ENCODE measurements around the gene PDE1A.

PDE1A gene

GRCh38 chr2:182248362-182248761 is 178.5 kb downstream of the PDE1A start:
- TF ChIP-seq CTCF (IDR thresholded peaks at IDR 0.05; ENCODE audit: control insufficient read depth, extremely low read depth, insufficient read depth), result no peak
- DNase-seq (ENCODE audit: low read depth), result no peak
- no peak overlapping the region for H3K4me3 ChIP-seq (ENCODE audit: low read depth, low read length)

GRCh38 chr2:182247831-182248230 is 179.0 kb downstream of the PDE1A start:
- no peak for DNase-seq (ENCODE audit: low read depth)
- TF ChIP-seq CTCF (IDR thresholded peaks at IDR 0.05; ENCODE audit: control insufficient read depth, extremely low read depth, insufficient read depth), result no peak
- H3K4me3 ChIP-seq (ENCODE audit: low read depth, low read length), result no peak overlapping the region

- no peak for TF ChIP-seq CTCF (IDR thresholded peaks at IDR 0.05; ENCODE audit: control insufficient read depth, extremely low read depth, insufficient read depth)
- DNase-seq (ENCODE audit: low read depth), result no peak
- H3K4me3 ChIP-seq (ENCODE audit: low read depth, low read length), result no peak overlapping the region
Observed at GRCh38 chr2:182245963-182246362, 180.9 kb downstream of the PDE1A start.

GRCh38 chr2:182242609-182243008 is 184.2 kb downstream of the PDE1A start:
- DNase-seq (ENCODE audit: low read depth), result no peak
- H3K4me3 ChIP-seq (ENCODE audit: low read depth, low read length), result no peak overlapping the region
- TF ChIP-seq CTCF (IDR thresholded peaks at IDR 0.05; ENCODE audit: control insufficient read depth, extremely low read depth, insufficient read depth), result no peak

- no peak for TF ChIP-seq CTCF (IDR thresholded peaks at IDR 0.05; ENCODE audit: control insufficient read depth, extremely low read depth, insufficient read depth)
- no peak for DNase-seq (ENCODE audit: low read depth)
- no peak overlapping the region for H3K4me3 ChIP-seq (ENCODE audit: low read depth, low read length)
Observed at GRCh38 chr2:182241936-182242335, 184.9 kb downstream of the PDE1A start.

GRCh38 chr2:182240862-182241371 is 185.9 kb downstream of the PDE1A start:
- no peak overlapping the region for H3K4me3 ChIP-seq (ENCODE audit: low read depth, low read length)
- peak; percentile 15 for DNase-seq (ENCODE audit: low read depth)
- TF ChIP-seq CTCF (IDR thresholded peaks at IDR 0.05; ENCODE audit: control insufficient read depth, extremely low read depth, insufficient read depth), result peak; percentile 61

GRCh38 chr2:182230561-182230960 is 196.3 kb downstream of the PDE1A start:
- no peak for DNase-seq (ENCODE audit: low read depth)
- no peak for TF ChIP-seq CTCF (IDR thresholded peaks at IDR 0.05; ENCODE audit: control insufficient read depth, extremely low read depth, insufficient read depth)

More at GRCh38 chr2:182230561-182230960, 196.3 kb downstream of the PDE1A start:
- H3K4me3 ChIP-seq (ENCODE audit: low read depth, low read length), result no peak overlapping the region

Measured in LNCaP clone FGC (cell line).